ENCODE data around the gene TAS2R19.

TAS2R19 gene

DNA sequence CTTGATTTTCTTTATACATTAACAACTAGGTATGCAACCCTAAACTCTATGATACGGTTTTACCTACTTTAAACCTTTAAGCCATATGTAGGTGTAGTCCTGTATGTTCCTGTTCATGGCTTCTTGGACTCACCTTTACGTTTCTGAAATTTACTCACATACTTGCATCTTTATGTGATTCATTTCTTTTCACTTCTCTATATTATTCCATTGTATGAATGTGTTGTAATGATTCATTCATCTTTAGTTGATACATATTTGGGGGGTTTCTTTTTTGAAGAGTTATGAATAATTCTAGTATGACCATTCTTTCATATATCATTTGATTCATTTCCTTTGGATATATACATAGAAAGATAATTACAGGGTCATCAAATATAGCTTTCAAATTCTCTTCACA, 33.3 kb downstream of the TAS2R19 start:
- no peak for DNase-seq

DNA sequence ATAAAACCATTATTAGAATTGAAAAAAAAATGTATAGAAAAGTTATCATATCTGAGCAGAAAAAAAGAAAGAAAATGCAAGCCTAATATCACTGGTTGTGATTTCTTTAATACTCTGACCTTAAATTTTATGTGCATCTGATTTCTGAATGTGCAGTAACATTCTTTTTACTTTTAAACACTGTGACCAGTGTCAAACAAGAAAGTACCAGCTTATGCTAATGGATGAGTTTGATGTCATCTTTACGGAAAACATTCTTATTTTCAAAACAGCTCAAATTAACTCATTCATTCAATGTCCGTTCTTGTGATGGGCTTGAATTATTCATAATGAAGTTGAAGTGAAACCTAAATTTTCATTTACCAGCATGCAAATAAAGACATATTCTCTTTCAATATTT, 35.6 kb downstream of the TAS2R19 start, which contains the start of gene TAS2R50:
TAS2R50 (minus strand) TSS at position 101 of the 400 bp plus-strand sequence; CDS start at position 49, 52 bp downstream.
- no peak for DNase-seq

DNA sequence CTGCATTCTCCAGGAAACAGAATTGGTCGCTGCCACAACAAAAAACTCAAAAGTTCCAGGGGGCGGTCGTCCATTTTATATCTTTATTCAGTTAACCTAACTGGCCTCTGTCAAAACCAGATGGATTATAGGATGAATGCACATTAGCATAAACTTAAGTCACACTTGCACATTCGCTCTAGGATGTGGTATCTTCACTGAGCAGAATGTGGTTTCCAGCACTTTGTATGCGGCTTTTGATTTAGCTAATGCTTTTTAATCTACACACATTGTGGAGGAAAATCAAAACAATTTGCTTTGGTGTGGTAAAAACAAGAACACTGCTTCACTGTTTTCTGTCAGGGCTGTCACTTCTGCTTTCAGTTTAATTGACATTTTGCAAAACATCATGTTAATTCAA, 40.2 kb downstream of the TAS2R19 start:
- DNase-seq: peak; percentile 4

DNA sequence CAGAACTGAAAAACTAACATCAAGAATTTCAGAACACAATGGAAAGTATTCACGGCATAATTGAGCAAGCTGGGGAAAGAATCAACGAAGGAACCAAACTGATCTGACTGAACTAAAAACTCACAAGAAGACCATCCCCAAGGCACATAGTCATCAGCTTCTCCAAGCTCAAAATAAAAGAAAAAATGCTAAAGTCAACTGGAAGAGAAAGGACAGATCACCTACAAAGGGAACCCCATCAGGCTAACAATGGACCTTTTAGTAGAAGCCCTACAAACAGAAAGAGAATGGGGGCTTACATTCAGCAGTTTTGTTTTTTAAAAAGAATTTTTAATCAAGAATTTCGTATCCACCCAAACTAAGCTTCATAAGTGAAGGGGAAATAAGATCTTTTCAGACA, 47.5 kb downstream of the TAS2R19 start:
- DNase-seq: no peak
